Middle frontal gyrus (tissue), 1 donor: ENCODE results near the gene FBXO15.

ENCODE experiments used
- DNase-seq: peaks from one replicate; pipeline ENCODE4 v3.0.0-alpha.2; 2015; ENCODE audit warnings: low spot score; ENCODE audit errors: extremely low spot score

Gene FBXO15

GRCh38 chr18:74153793-74154192 lies 6.2 kb upstream of the FBXO15 start:
- no peak for DNase-seq

GRCh38 chr18:74153377-74153776 lies 5.7 kb upstream of the FBXO15 start:
- no peak for DNase-seq

GRCh38 chr18:74152857-74153256 lies 5.2 kb upstream of the FBXO15 start:
- no peak for DNase-seq

GRCh38 chr18:74152270-74152669 lies 4.6 kb upstream of the FBXO15 start:
- DNase-seq, result no peak

GRCh38 chr18:74149878-74150277 lies 2.2 kb upstream of the FBXO15 start:
- no peak for DNase-seq

GRCh38 chr18:74148543-74149070 lies 973 bp upstream of the FBXO15 start:
- DNase-seq, result no peak

- no peak for DNase-seq
Measured at GRCh38 chr18:74147491-74147778, 199 bp downstream of the FBXO15 start.

- no peak for DNase-seq
Measured at GRCh38 chr18:74146756-74147155, 878 bp downstream of the FBXO15 start.

- no peak for DNase-seq
Measured at GRCh38 chr18:74142252-74142651, 5.4 kb downstream of the FBXO15 start.

GRCh38 chr18:74141667-74142066 lies 6.0 kb downstream of the FBXO15 start:
- DNase-seq, result no peak

GRCh38 chr18:74140582-74140981 lies 7.1 kb downstream of the FBXO15 start:
- no peak for DNase-seq

GRCh38 chr18:74139888-74140287 lies 7.7 kb downstream of the FBXO15 start:
- DNase-seq, result no peak

GRCh38 chr18:74139411-74139810 lies 8.2 kb downstream of the FBXO15 start:
- no peak for DNase-seq

- no peak for DNase-seq
Measured at GRCh38 chr18:74137920-74138538, 9.6 kb downstream of the FBXO15 start.

- no peak for DNase-seq
Measured at GRCh38 chr18:74132201-74132600, 15.4 kb downstream of the FBXO15 start.

GRCh38 chr18:74131124-74131523 lies 16.5 kb downstream of the FBXO15 start:
- no peak for DNase-seq

GRCh38 chr18:74128159-74128558 lies 19.5 kb downstream of the FBXO15 start:
- DNase-seq, result no peak

- no peak for DNase-seq
Measured at GRCh38 chr18:74126684-74127655, 20.7 kb downstream of the FBXO15 start.

- DNase-seq, result no peak
Measured at GRCh38 chr18:74124642-74125041, 23.0 kb downstream of the FBXO15 start.

GRCh38 chr18:74123200-74123599 lies 24.4 kb downstream of the FBXO15 start:
- DNase-seq, result no peak

- no peak for DNase-seq
Measured at GRCh38 chr18:74116633-74117554, 30.7 kb downstream of the FBXO15 start.

- DNase-seq, result no peak
Measured at GRCh38 chr18:74115046-74115445, 32.6 kb downstream of the FBXO15 start.
